Brain pericyte (primary cell): ENCODE results near the gene AFTPH.
"Not testable (repeated sequence)": the region's sequence is repeated elsewhere in the genome, so short reads cannot be mapped to it uniquely, and the experiment has no call there.

Source experiments
- DNase-seq: peaks from one replicate; pipeline ENCODE4 v3.0.0-alpha.2; 2012; ENCODE audit warnings: low read depth, low spot score

AFTPH gene

DNA sequence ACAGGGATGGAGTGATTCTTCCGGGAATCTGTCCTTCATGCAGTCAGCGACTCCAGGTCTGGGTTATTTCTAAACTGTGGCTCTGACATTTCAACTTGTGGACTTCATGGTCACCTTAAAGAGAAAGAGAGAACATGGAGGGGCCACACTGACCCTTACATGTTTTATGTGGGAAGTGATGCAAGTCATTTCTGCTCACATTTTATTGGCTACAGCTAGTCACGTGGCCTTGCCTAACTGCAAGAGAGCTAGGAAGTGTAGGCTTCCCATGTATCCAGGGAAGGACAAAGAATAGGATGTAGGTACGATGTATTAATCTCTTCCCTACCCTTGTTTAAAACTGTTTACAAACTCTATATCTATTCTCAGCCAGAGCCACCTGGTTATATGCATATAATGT, 30.3 kb upstream of the AFTPH start:
- DNase-seq, result no peak

- DNase-seq, result no peak
Observed at GRCh38 chr2:64498438-64498837, 25.7 kb upstream of the AFTPH start.

DNA sequence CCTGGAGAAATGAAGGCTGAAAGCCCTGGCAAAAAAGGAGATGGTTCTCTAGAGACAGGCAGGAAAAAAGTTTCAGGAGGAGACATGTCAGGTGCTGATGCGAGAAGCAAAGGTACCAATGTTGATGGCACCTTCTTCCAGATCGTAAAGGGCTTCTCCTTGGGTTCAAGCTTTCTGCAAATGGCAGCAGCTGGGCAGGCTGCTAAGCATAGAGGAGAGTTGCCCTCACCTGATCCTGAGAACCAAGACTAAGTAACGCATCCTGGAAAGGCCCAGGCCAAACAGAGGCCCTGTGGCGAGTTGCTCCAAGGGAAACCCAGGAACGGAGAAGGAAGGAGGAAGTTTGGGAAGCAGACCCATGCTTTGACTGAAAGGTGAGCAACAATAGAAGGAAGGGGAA, 23.6 kb upstream of the AFTPH start:
- DNase-seq, result no peak

DNA sequence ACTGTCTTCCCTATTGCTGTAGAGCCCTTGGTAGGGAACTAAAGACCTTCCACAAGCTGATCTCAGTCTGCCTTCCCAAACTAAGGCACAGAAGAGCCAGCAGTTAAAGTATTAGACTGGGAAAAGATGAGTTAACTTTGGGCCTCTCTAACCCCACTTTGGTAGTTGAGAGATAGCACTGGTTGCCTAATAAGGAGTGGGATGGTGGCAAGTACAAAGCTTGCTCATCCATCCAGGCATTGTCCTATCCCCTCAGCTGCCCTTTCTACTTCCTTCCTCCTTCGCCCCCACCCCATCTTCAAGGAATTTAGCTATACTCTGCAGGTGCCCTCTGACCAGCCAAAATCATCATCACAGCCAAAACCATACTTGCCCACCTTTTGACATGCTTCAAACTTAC, 22.2 kb upstream of the AFTPH start:
- no peak for DNase-seq

- no peak for DNase-seq
Observed at GRCh38 chr2:64502860-64503259, 21.3 kb upstream of the AFTPH start.

DNA sequence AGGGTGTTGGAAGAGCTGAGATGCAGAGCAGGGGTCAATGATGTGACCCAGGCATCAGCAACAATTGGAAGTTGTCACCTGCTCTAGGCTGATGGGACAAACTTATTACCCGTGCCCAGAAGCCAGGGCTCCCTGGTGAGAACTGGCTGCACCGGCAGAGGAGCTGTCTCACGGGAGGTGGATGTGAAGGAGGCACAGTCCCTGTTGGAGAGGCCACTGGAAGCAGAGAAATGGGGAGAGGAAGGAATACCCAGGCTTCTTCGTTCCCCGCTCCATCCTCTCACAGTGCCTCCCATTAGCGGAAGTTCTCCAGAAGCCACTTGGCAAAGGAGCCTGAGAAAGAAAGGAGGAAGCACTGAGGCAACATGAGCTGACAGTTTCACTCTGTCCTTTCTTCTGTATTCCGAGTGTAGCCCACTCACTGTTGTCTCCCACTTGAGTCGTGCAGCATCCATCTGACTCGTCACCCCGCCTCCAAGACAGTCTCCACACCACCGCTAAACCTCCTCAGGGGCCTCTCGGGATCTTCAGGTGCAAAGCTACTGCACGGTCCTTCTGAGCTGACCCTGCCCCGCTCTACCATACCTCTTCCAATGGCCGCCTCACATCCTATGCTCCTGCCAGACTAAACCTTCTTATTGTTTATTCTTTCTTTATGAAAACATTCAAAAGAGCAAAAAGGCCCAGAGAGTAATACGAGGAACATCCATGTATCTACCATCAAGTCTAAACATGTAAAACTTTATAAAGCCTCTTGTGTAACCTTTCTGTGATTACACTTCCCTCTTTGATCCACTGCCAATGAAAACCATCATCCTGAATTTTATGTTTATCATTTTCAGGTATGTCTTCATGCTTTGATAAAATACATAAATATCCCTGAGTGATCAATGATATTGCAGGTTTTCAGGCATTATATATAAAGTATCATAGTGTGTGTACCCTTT, 19.1 kb upstream of the AFTPH start:
- no peak for DNase-seq

GRCh38 chr2:64506686-64507085, 17.4 kb upstream of the AFTPH start:
- no peak for DNase-seq

DNA sequence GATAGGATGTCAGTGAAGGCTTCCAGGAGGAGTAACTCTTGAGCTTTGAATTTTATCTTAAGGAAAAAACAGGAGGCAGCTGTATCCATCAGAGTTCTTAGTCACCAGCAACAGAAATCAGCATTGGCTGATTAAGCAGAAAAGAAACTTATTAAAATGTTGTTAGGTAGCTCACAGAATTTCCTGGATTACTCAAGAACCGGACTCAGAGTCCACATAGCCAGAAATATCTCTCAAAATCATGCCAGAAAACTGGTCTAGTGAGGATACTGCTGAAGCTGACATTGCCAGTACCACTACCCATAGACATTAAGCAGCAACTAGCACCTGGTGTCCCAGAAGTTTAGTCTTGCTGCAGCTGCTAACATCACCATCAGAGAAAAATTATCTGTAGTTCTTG, 10.1 kb upstream of the AFTPH start:
- DNase-seq, result no peak

GRCh38 chr2:64515086-64515485, 9.0 kb upstream of the AFTPH start:
- no peak for DNase-seq

DNA sequence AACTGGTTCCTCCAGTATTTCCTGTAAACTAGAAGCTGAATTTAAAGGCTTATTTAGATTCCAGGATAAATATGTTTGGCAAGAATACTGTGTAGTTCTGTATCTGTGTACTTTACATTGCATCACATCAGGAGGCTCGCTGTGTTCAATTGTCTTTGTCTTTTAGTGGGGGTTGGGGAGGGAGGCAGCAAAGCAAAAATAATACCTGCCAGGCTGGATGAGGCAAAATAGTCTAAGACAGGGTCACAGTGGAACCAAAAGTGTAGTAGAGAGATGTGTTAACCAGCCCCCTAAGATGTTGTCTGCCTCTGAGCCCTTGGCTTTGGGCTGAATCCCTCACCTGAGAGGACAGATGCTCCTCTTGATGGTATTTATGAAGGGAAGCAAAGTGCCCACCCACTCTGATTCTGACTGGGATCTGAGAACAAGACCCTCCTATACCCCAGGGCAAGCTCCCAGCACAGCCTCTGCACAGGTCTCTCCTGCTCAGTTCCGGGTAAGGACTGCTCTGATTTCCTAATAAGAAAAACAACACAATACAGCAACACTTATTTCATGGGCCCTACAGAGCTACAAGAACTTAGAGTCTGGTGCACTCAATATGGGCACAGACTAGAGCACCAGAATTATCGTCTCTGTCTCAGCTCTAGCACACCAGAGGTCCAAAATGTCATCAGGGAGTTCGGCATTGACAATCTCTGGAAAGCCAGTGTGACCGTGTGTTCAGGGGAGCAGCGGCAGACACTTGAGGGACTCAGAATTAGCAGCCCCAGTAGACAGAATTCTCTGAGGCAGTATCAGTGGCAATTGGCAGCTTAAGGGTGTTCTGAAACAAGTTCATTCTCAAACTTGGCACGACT, 7.2 kb upstream of the AFTPH start:
- no peak for DNase-seq

- no peak for DNase-seq
Observed at GRCh38 chr2:64517511-64517884, 6.6 kb upstream of the AFTPH start.

DNA sequence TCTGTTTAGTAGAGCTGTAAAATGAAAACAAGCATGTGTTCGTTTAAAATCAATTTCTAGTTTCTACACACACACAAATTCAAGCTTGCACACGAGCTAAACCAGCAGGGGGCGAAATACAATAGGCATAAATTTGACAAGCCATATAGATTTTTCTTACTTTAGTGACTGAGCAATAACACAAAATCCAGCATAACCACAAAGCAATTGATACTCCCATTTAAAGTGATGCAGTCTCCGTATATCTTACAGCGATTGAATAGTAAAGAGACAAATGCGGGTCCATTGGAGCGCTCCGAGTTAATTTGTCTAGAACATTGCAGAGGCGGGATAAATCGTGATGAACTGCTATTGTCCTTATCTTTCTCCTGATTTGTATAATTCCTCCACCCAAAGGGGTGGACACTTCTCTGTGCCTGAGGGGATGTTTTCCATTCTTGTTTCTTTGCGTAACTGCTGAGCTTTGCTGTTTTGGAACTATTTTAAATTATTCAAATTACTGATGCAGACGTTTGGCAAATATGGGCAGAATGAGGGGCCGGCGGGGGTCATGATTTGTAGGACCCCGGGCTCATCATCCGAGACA, 1.2 kb upstream of the AFTPH start:
- peak; percentile 42 for DNase-seq

- DNase-seq, result no peak
Observed at GRCh38 chr2:64524604-64525316, 632 bp downstream of the AFTPH start.

GRCh38 chr2:64525317-64525613, 1.1 kb downstream of the AFTPH start:
- no peak for DNase-seq

DNA sequence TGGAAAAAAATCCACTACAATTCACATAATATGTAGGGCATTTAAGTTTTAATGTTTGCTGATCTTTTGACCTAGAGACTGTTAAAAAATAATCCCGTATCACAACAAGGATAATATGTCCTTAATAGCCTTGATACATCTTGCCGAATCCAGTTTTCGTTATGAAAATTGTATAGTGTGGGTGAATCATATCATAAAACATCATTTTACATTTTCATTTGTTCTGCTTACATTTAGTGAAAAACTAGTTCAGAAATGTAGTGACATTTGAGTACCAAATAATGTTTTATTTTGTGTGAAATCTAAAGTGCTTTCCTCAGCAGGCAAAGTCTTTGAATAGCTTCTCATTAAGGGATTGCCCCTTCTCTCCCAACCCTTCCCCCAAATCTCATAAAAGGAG, 1.9 kb downstream of the AFTPH start:
- no peak for DNase-seq

DNA sequence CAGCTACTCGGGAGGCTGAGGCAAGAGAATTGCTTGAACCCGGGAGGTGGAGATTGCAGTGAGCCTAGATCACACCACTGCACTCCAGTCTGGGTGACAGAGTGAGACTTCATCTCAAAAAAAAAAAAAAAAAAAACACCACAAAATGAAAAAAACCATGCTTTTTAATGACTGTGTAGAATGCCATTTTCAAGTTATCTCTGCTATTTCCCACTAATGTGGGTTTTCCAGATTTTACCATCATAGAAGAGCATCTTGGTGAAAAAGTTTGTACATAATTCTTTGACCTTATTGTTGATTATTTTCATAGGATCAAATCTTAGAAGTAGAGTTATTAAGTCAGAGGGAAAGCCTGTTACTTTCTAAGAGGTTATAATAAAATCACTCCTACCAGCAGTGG, 6.8 kb downstream of the AFTPH start:
- not testable (repeated sequence) for DNase-seq

- DNase-seq, result no peak
Observed at GRCh38 chr2:64532030-64532429, 7.9 kb downstream of the AFTPH start.

DNA sequence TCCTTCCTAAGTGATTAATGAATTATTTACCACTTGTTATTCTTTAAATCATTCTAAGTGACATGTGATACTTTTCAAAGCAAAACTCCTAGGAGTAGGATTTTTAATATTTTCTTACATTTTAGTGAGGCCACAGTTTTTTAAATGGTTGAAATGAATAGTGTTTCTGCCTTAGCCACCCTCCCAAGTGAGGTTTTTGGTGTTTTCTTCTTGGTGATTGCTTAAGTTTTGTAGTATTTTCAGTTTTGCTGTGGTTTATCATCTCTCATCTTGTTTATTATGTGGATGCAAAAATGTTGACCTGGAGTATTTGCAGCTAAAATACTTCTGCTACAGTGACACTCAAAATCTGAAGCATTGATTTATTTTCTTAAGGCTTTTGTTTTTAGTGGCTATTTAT, 9.8 kb downstream of the AFTPH start:
- DNase-seq, result no peak

- no peak for DNase-seq
Observed at GRCh38 chr2:64534363-64534762, 10.2 kb downstream of the AFTPH start.

DNA sequence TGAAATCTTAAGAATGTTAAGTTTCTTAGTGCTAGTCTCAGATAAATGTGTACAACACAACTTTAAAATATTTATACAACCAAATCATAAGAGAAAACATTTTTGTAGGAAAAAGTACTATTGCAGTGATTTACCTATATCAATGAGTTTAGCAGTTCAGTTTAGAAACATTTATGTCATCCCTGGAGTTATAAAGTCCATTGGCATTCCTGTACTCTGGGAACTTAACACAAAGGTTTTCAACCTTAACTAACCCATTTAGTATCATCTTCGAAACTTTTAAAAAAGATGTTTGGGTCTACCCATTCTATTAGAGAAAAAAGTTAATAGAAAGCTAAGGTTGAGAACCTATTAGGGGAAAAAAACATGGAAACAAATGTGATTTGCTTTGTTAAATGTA, 10.9 kb downstream of the AFTPH start:
- no peak for DNase-seq

DNA sequence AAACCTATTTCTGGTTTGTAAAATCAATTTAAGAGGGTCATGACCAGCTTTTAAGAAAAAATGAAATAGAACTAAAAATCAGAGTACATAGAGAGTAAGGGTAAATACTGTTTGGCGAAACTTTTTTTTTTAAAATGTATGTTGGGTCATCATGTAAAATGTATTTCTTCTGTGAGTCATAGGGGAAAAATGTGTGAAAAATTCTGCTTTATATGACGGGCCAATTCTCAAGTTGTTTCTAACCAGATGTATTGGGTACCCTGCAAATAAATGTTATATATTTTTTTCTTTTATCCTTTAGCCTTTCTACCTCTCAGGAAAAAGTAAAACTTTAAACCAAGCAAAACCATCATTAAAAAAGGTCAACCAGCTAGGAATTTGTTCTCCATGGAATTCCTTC, 13.9 kb downstream of the AFTPH start:
- DNase-seq, result no peak
